WTC11 (cell line): ENCODE results near the gene HAUS2. TPM values are rescaled to one million over a fixed set of nuclear protein-coding genes. Genes with fewer than 3 reads are reported as not detected.

Experiments
- ATAC-seq: fragments of 200-7000 bp; cut with Tn5 transposase; 2 replicates; pipeline ENCODE4 v1.10.0; 2021; ENCODE audit warnings: mild to moderate bottlenecking, moderate library complexity
- CTCF ChIA-PET: fragments of 300-600 bp; sonication (Branson Sonifier 250); formaldehyde crosslinking; loops from one replicate; lab custom pipeline; 2021; ENCODE audit warnings: antibody characterized with exemption; lab: Charles Lee
- POLR2A ChIA-PET: fragments of 350-600 bp; sonication (Branson Sonifier 250); formaldehyde crosslinking; loops from one replicate; lab custom pipeline; 2021; ENCODE audit warnings: antibody characterized with exemption; lab: Charles Lee
- DNase-seq: peaks from one replicate; pipeline ENCODE4 v3.0.0; 2021; ENCODE audit warnings: low spot score
- H3K27ac Mint-ChIP-seq: 2 replicates; pipeline ENCODE4 v1.8.0; 2021; ENCODE audit warnings: mixed read lengths
- H3K27me3 Mint-ChIP-seq: 2 replicates; pipeline ENCODE4 v1.8.0; 2021; ENCODE audit warnings: low read depth, mild to moderate bottlenecking, moderate library complexity, mixed read lengths
- H3K36me3 Mint-ChIP-seq: 2 replicates; pipeline ENCODE4 v1.8.0; 2021; ENCODE audit warnings: mixed read lengths
- H3K4me1 Mint-ChIP-seq: 2 replicates; pipeline ENCODE4 v1.8.0; 2022; ENCODE audit warnings: mixed read lengths
- H3K4me3 Mint-ChIP-seq: 2 replicates; pipeline ENCODE4 v1.8.0; 2021; ENCODE audit warnings: mild to moderate bottlenecking, moderate library complexity, mixed read lengths
- H3K9me3 Mint-ChIP-seq: 2 replicates; pipeline ENCODE4 v1.8.0; 2021; ENCODE audit warnings: mixed read lengths
- ATF1 ChIP-seq: sonication (generic); formaldehyde crosslinking; IDR thresholded peaks from 2 replicates; pipeline ENCODE4 v1.8.1; 2023; ENCODE audit warnings: mild to moderate bottlenecking, moderate library complexity, missing genetic modification reagents
- CDX4 ChIP-seq: fragments of 250-450 bp; sonication (Bioruptor Pico); IDR thresholded peaks from 2 replicates; pipeline ENCODE4 v1.9.0; 2021; ENCODE audit warnings: moderate library complexity, mild to moderate bottlenecking, inconsistent platforms, borderline replicate concordance
- ELF4 ChIP-seq: sonication (generic); formaldehyde crosslinking; IDR thresholded peaks from 2 replicates; pipeline ENCODE4 v1.8.1; 2022; ENCODE audit warnings: low read depth, mild to moderate bottlenecking, moderate library complexity, missing genetic modification reagents
- ESRRA ChIP-seq: sonication (generic); formaldehyde crosslinking; IDR thresholded peaks from 2 replicates; pipeline ENCODE4 v1.8.1; 2022; ENCODE audit warnings: mild to moderate bottlenecking, missing genetic modification reagents, borderline replicate concordance
- GABPB1 ChIP-seq: sonication (generic); formaldehyde crosslinking; IDR thresholded peaks from 2 replicates; pipeline ENCODE4 v1.8.1; 2023; ENCODE audit warnings: mild to moderate bottlenecking, missing genetic modification reagents
- GRHL2 ChIP-seq: fragments of 250-450 bp; sonication (Bioruptor Pico); IDR thresholded peaks from 2 replicates; pipeline ENCODE4 v1.8.0; 2022; ENCODE audit warnings: mild to moderate bottlenecking, moderate library complexity; ENCODE audit not compliant: insufficient replicate concordance, severe bottlenecking
- KAT7 ChIP-seq: sonication (generic); formaldehyde crosslinking; IDR thresholded peaks from 2 replicates; pipeline ENCODE4 v1.8.1; 2023; ENCODE audit warnings: missing genetic modification reagents, mild to moderate bottlenecking, borderline replicate concordance
- MLX ChIP-seq: sonication (generic); formaldehyde crosslinking; IDR thresholded peaks from 2 replicates; pipeline ENCODE4 v1.8.1; 2023; ENCODE audit warnings: mild to moderate bottlenecking, missing genetic modification reagents, moderate library complexity
- NFE2L1 ChIP-seq: sonication (generic); formaldehyde crosslinking; IDR thresholded peaks from 2 replicates; pipeline ENCODE4 v1.8.1; 2023; ENCODE audit warnings: missing genetic modification reagents
- NFYB ChIP-seq: sonication (generic); formaldehyde crosslinking; conservative IDR thresholded peaks from 2 replicates; pipeline ENCODE4 v1.8.0; 2022; ENCODE audit warnings: low read depth, missing genetic modification reagents
- SMAD3 ChIP-seq: sonication (generic); formaldehyde crosslinking; IDR thresholded peaks from 2 replicates; pipeline ENCODE4 v1.8.0; 2022; ENCODE audit warnings: missing genetic modification reagents, mild to moderate bottlenecking, borderline replicate concordance
- STAT6 ChIP-seq: sonication (generic); formaldehyde crosslinking; conservative IDR thresholded peaks from 2 replicates; pipeline ENCODE4 v1.8.1; 2023; ENCODE audit warnings: mild to moderate bottlenecking, low read depth, missing genetic modification reagents, moderate library complexity
- TCF7 ChIP-seq: sonication (generic); formaldehyde crosslinking; IDR thresholded peaks from 2 replicates; pipeline ENCODE4 v1.8.0; 2022; ENCODE audit warnings: mild to moderate bottlenecking, low read depth, missing genetic modification reagents, moderate library complexity
- ZNF263 ChIP-seq: sonication (generic); formaldehyde crosslinking; IDR thresholded peaks from 2 replicates; pipeline ENCODE4 v1.8.1; 2022; ENCODE audit warnings: low read depth, mild to moderate bottlenecking, moderate library complexity, missing genetic modification reagents
- ZNF281 ChIP-seq: sonication (generic); formaldehyde crosslinking; IDR thresholded peaks from 2 replicates; pipeline ENCODE4 v1.8.0; 2023; ENCODE audit warnings: mild to moderate bottlenecking, missing genetic modification reagents
- ZNF423 ChIP-seq: fragments of 250-450 bp; sonication (Bioruptor Pico); IDR thresholded peaks from 2 replicates; pipeline ENCODE4 v2.1.2; 2022; ENCODE audit warnings: mild to moderate bottlenecking, moderate library complexity
- ZNF532 ChIP-seq: fragments of 250-450 bp; sonication (Bioruptor Pico); IDR thresholded peaks from 2 replicates; pipeline ENCODE4 v1.9.0; 2021; ENCODE audit warnings: mild to moderate bottlenecking, borderline replicate concordance
- total RNA-seq: library from RNA; stranded (reverse); gene quantifications from 3 replicates; pipeline ENCODE4 v1.2.3, GENCODE V29; 2021
- TF ChIP-seq, protein P1 (sequence below): sonication (generic); formaldehyde crosslinking; IDR thresholded peaks from 2 replicates; pipeline ENCODE4 v1.8.1; 2022; ENCODE audit warnings: mild to moderate bottlenecking, missing genetic modification reagents, moderate library complexity, borderline replicate concordance
- TF ChIP-seq, protein P2 (sequence below): sonication (generic); formaldehyde crosslinking; IDR thresholded peaks from 2 replicates; pipeline ENCODE4 v1.8.0; 2022; ENCODE audit warnings: mild to moderate bottlenecking, missing genetic modification reagents
- TF ChIP-seq, protein P3 (sequence below): sonication (generic); formaldehyde crosslinking; IDR thresholded peaks from 2 replicates; pipeline ENCODE4 v1.8.1; 2023; ENCODE audit warnings: mild to moderate bottlenecking, missing genetic modification reagents

HAUS2 gene
- total RNA-seq, 1 experiment from 2014 or later = 17.9 TPM

DNA sequence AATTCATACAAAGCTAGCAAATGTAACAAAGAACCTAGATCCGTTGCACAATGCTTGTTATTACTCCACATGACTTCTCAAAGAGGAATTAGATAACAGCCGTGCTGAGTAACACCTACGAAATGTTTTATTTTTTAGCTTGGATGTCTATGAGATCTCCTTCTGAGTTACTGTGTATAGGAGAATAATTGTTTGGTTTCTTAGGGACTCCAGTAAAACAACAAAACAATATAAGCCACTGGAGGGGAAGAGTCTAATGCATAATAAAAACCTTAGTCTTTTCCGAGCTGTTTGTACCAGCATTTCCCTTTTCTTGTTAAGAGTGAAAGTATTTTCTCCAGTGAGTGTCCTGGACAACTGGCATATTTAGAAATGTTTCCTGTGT, 37.6 kb upstream of the HAUS2 start (continued):
- no peak for TF ChIP-seq CDX4 (CRISPR knock-in tag)
- TF ChIP-seq ELF4 (CRISPR knock-in tag) = no peak
- TF ChIP-seq ZNF263 (CRISPR knock-in tag) = no peak
- TF ChIP-seq GABPB1 (CRISPR knock-in tag) = no peak
- TF ChIP-seq, protein P1, sequence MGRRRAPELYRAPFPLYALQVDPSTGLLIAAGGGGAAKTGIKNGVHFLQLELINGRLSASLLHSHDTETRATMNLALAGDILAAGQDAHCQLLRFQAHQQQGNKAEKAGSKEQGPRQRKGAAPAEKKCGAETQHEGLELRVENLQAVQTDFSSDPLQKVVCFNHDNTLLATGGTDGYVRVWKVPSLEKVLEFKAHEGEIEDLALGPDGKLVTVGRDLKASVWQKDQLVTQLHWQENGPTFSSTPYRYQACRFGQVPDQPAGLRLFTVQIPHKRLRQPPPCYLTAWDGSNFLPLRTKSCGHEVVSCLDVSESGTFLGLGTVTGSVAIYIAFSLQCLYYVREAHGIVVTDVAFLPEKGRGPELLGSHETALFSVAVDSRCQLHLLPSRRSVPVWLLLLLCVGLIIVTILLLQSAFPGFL = no peak
- TF ChIP-seq KAT7 (CRISPR knock-in tag) = no peak
- TF ChIP-seq, all 79 proteins: peak for 0

DNA sequence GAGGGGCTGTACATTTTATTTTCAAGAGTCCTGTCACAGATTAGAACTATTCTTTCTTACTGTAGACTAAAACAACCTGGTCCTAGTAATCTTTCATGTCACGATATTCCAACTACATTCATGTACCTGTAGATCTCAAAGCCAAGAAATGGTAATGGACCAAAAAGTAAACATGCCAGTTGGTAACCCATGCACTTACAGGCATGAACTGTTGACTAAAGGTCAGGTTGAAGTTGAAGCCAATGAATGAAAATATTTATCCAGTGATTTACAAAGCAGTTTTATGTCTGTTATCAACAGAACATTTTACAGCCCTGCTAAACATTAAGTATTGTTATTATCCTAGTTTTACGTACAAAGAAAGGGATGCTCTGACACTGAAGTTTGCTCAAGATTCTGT, 25.3 kb upstream of the HAUS2 start:
- no peaks in the 10 kb centered on the region for H3K4me1 Mint-ChIP-seq
- POLR2A ChIA-PET = no interaction called here
- H3K27me3 Mint-ChIP-seq = no peaks in the 10 kb centered on the region
- H3K36me3 Mint-ChIP-seq = peaks cover 37% of the 10 kb centered on the region
- DNase-seq (no peak), ATAC-seq (no peak)
- CTCF ChIA-PET = no interaction called here
- H3K27ac Mint-ChIP-seq = no peak overlapping the region
- H3K4me3 Mint-ChIP-seq = no peak overlapping the region
- no peaks in the 10 kb centered on the region for H3K9me3 Mint-ChIP-seq
- TF ChIP-seq NFYB = no peak
- no peak for TF ChIP-seq MLX (CRISPR knock-in tag)
- no peak for TF ChIP-seq ESRRA (CRISPR knock-in tag)
- TF ChIP-seq NFE2L1 (CRISPR knock-in tag) = no peak
- TF ChIP-seq, protein P2, sequence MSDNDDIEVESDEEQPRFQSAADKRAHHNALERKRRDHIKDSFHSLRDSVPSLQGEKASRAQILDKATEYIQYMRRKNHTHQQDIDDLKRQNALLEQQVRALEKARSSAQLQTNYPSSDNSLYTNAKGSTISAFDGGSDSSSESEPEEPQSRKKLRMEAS (CRISPR knock-in tag) = no peak
- no peak for TF ChIP-seq GRHL2 (CRISPR knock-in tag)
- no peak for TF ChIP-seq ZNF281 (CRISPR knock-in tag)
- TF ChIP-seq STAT6 = no peak
- TF ChIP-seq ATF1 (CRISPR knock-in tag) = no peak
- no peak for TF ChIP-seq ZNF423

DNA sequence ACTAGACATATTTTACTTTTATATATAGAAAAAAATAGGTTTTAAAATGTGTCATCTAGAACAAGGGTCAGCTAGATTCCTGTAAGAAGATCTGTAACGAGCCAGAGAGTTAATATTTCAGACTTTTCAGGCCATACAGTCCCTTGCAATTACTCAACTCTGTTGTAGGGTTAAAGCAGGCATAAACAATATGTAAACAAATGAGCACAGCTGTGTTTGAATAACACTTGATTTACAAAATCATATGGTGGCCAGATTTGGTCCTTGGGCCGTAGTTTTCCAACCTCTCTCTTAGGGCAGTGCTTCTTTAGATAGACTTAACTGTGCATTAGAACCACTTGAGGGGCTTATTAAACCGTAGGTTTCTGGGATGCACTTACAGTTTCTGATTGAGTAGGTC, 19.7 kb upstream of the HAUS2 start:
- DNase-seq = no peak
- no peak overlapping the region for H3K4me3 Mint-ChIP-seq
- no peak for ATAC-seq
- H3K9me3 Mint-ChIP-seq = no peaks in the 10 kb centered on the region
- POLR2A ChIA-PET = no interaction called here
- peaks cover 37% of the 10 kb centered on the region for H3K36me3 Mint-ChIP-seq
- CTCF ChIA-PET = no interaction called here
- H3K4me1 Mint-ChIP-seq = no peaks in the 10 kb centered on the region
- H3K27ac Mint-ChIP-seq = no peak overlapping the region
- H3K27me3 Mint-ChIP-seq = no peaks in the 10 kb centered on the region
- no peak for TF ChIP-seq ZNF532 (CRISPR knock-in tag)
- no peak for TF ChIP-seq TCF7 (CRISPR knock-in tag)
- no peak for TF ChIP-seq SMAD3 (CRISPR knock-in tag)
- TF ChIP-seq, protein P3, sequence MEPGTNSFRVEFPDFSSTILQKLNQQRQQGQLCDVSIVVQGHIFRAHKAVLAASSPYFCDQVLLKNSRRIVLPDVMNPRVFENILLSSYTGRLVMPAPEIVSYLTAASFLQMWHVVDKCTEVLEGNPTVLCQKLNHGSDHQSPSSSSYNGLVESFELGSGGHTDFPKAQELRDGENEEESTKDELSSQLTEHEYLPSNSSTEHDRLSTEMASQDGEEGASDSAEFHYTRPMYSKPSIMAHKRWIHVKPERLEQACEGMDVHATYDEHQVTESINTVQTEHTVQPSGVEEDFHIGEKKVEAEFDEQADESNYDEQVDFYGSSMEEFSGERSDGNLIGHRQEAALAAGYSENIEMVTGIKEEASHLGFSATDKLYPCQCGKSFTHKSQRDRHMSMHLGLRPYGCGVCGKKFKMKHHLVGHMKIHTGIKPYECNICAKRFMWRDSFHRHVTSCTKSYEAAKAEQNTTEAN (CRISPR knock-in tag) = no peak
